T-helper 2 cell treated with Interferon-gamma antibody and Interleukin-4, amounts not matched to agents 5 μg/mL and 100 μg/mL, for 36 hours (primary cell): ENCODE data around the gene CDC37L1.
"Not testable (repeated sequence)": the region's sequence is repeated elsewhere in the genome, so short reads cannot be mapped to it uniquely, and the experiment has no call there.

Experiments used
- DNase-seq: peaks from one replicate; pipeline ENCODE4 v3.0.0; 2021; ENCODE audit warnings: low spot score
- H3K27ac Mint-ChIP-seq: one replicate; pipeline ENCODE4 v1.8.0; 2021; ENCODE audit warnings: mild to moderate bottlenecking, mixed read lengths
- H3K27me3 Mint-ChIP-seq: one replicate; pipeline ENCODE4 v1.8.0; 2021; ENCODE audit warnings: low read depth, mixed read lengths
- H3K36me3 Mint-ChIP-seq: one replicate; pipeline ENCODE4 v1.8.0; 2021; ENCODE audit warnings: low read depth, mixed read lengths
- H3K4me1 Mint-ChIP-seq: one replicate; pipeline ENCODE4 v1.8.0; 2021; ENCODE audit warnings: low read depth, mixed read lengths
- H3K4me3 Mint-ChIP-seq: one replicate; pipeline ENCODE4 v1.8.0; 2022; ENCODE audit warnings: mild to moderate bottlenecking, moderate library complexity, mixed read lengths
- H3K9me3 Mint-ChIP-seq: one replicate; pipeline ENCODE4 v1.8.0; 2021; ENCODE audit warnings: mixed read lengths

CDC37L1 gene

GRCh38 chr9:4740638-4741364 lies 61.4 kb downstream of the CDC37L1 start, which contains the start of gene AK3:
Gene AK3, minus strand, starts transcription at chr9:4741202. Its CDS starts 115 bp downstream, at chr9:4741087.
- peak within 1 kb of the TSS; percentile 92 for H3K27ac Mint-ChIP-seq
- H3K4me1 Mint-ChIP-seq, result peaks cover 30% of the 10 kb centered on the region
- no peaks in the 10 kb centered on the region for H3K9me3 Mint-ChIP-seq
- H3K4me3 Mint-ChIP-seq, result peak within 1 kb of the TSS; percentile 93
- H3K27me3 Mint-ChIP-seq, result no peaks in the 10 kb centered on the region
- peak; percentile 87 for DNase-seq
- H3K36me3 Mint-ChIP-seq, result no peaks in the 10 kb centered on the region

- H3K27me3 Mint-ChIP-seq, result no peaks in the 10 kb centered on the region
- peak overlapping the region; percentile 92 for H3K27ac Mint-ChIP-seq
- peaks cover 27% of the 10 kb centered on the region for H3K4me1 Mint-ChIP-seq
- peak overlapping the region; percentile 90 for H3K4me3 Mint-ChIP-seq
- no peaks in the 10 kb centered on the region for H3K9me3 Mint-ChIP-seq
- DNase-seq, result no peak
- H3K36me3 Mint-ChIP-seq, result no peaks in the 10 kb centered on the region
Observed at GRCh38 chr9:4741365-4742089, 62.2 kb downstream of the CDC37L1 start.

- Mint-ChIP-seq H3K27ac (peak overlapping the region; percentile 92), H3K9me3 (no peaks in the 10 kb centered on the region), H3K4me1 (peaks cover 25% of the 10 kb centered on the region), H3K36me3 (no peaks in the 10 kb centered on the region), H3K27me3 (no peaks in the 10 kb centered on the region), H3K4me3 (peak overlapping the region; percentile 90)
- no peak for DNase-seq
Observed at GRCh38 chr9:4742246-4742645, 62.9 kb downstream of the CDC37L1 start.

- no peaks in the 10 kb centered on the region for H3K27me3 Mint-ChIP-seq
- no peaks in the 10 kb centered on the region for H3K36me3 Mint-ChIP-seq
- H3K9me3 Mint-ChIP-seq, result no peaks in the 10 kb centered on the region
- DNase-seq, result no peak
- peak overlapping the region; percentile 3 for H3K4me3 Mint-ChIP-seq
- no peak overlapping the region for H3K27ac Mint-ChIP-seq
- H3K4me1 Mint-ChIP-seq, result peaks cover 21% of the 10 kb centered on the region
Observed at GRCh38 chr9:4743131-4743875, 63.9 kb downstream of the CDC37L1 start.

GRCh38 chr9:4746278-4747030 lies 67.1 kb downstream of the CDC37L1 start:
- Mint-ChIP-seq H3K36me3 (no peaks in the 10 kb centered on the region), H3K4me1 (peaks cover 7% of the 10 kb centered on the region), H3K27ac (no peak overlapping the region), H3K27me3 (no peaks in the 10 kb centered on the region), H3K4me3 (no peak overlapping the region), H3K9me3 (no peaks in the 10 kb centered on the region)
- DNase-seq, result no peak

GRCh38 chr9:4748612-4749011 lies 69.2 kb downstream of the CDC37L1 start:
- H3K27me3 Mint-ChIP-seq, result peaks cover 4% of the 10 kb centered on the region
- H3K27ac Mint-ChIP-seq, result no peak overlapping the region
- DNase-seq, result no peak
- no peaks in the 10 kb centered on the region for H3K9me3 Mint-ChIP-seq
- H3K36me3 Mint-ChIP-seq, result no peaks in the 10 kb centered on the region
- no peaks in the 10 kb centered on the region for H3K4me1 Mint-ChIP-seq
- no peak overlapping the region for H3K4me3 Mint-ChIP-seq

- no peaks in the 10 kb centered on the region for H3K36me3 Mint-ChIP-seq
- H3K9me3 Mint-ChIP-seq, result no peaks in the 10 kb centered on the region
- DNase-seq, result no peak
- H3K27ac Mint-ChIP-seq, result no peak overlapping the region
- H3K4me3 Mint-ChIP-seq, result no peak overlapping the region
- H3K27me3 Mint-ChIP-seq, result peaks cover 7% of the 10 kb centered on the region
- peaks cover 2% of the 10 kb centered on the region for H3K4me1 Mint-ChIP-seq
Observed at GRCh38 chr9:4750023-4750673, 70.8 kb downstream of the CDC37L1 start.

GRCh38 chr9:4754530-4754929 lies 75.2 kb downstream of the CDC37L1 start:
- H3K4me1 Mint-ChIP-seq, H3K9me3 Mint-ChIP-seq, DNase-seq, H3K27ac Mint-ChIP-seq, H3K36me3 Mint-ChIP-seq, H3K4me3 Mint-ChIP-seq: not testable (repeated sequence)
- peaks cover 16% of the 10 kb centered on the region for H3K27me3 Mint-ChIP-seq

- Mint-ChIP-seq H3K27me3 (peaks cover 16% of the 10 kb centered on the region), H3K27ac (no peak overlapping the region), H3K4me1 (peaks cover 2% of the 10 kb centered on the region), H3K36me3 (no peaks in the 10 kb centered on the region), H3K9me3 (no peaks in the 10 kb centered on the region), H3K4me3 (no peak overlapping the region)
- no peak for DNase-seq
Observed at GRCh38 chr9:4755026-4755609, 75.7 kb downstream of the CDC37L1 start.

- peaks cover 2% of the 10 kb centered on the region for H3K4me1 Mint-ChIP-seq
- H3K4me3 Mint-ChIP-seq, result no peak overlapping the region
- no peak overlapping the region for H3K27ac Mint-ChIP-seq
- H3K9me3 Mint-ChIP-seq, result no peaks in the 10 kb centered on the region
- no peaks in the 10 kb centered on the region for H3K36me3 Mint-ChIP-seq
- no peak for DNase-seq
- peaks cover 16% of the 10 kb centered on the region for H3K27me3 Mint-ChIP-seq
Observed at GRCh38 chr9:4756420-4756819, 77.1 kb downstream of the CDC37L1 start.
